ENCODE results near the gene DNAI1.

DNA sequence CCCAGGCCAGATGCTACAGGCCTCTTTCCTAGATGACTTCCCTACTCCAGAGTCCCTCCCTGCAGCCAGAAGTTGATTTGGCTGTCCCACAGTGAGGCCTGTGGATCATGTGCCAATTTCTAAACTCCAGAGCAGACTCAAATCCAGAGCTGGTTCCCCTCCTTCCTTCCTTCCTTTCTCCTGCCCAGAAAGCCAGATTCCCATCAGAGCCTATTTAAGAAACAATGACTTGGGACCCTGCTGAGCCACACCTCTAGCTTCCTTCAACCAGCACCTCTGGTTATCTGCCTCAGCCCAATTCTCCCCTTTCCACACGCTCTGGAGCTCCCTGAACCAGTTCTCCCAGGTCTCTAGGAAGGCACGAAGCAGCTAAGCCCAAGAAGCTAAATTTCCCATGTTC lies 7.5 kb upstream of the DNAI1 start:
- TF ChIP-seq, protein P1, sequence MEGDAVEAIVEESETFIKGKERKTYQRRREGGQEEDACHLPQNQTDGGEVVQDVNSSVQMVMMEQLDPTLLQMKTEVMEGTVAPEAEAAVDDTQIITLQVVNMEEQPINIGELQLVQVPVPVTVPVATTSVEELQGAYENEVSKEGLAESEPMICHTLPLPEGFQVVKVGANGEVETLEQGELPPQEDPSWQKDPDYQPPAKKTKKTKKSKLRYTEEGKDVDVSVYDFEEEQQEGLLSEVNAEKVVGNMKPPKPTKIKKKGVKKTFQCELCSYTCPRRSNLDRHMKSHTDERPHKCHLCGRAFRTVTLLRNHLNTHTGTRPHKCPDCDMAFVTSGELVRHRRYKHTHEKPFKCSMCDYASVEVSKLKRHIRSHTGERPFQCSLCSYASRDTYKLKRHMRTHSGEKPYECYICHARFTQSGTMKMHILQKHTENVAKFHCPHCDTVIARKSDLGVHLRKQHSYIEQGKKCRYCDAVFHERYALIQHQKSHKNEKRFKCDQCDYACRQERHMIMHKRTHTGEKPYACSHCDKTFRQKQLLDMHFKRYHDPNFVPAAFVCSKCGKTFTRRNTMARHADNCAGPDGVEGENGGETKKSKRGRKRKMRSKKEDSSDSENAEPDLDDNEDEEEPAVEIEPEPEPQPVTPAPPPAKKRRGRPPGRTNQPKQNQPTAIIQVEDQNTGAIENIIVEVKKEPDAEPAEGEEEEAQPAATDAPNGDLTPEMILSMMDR (IDR thresholded peaks at IDR 0.05), result no peak
- no peak for TF ChIP-seq EZH2phosphoT487 (IDR thresholded peaks at IDR 0.05)
